Testis (tissue), 3 donors: ENCODE measurements around the gene HCFC2. TPM values are rescaled to one million over a fixed set of nuclear protein-coding genes. Genes with fewer than 3 reads are reported as not detected.

Experiments
- DNase-seq: peaks from one replicate; pipeline ENCODE4 v3.0.0-alpha.2; 2019
- H3K27ac ChIP-seq, 2 donors: fragments of 200-600 bp; sonication (generic); one replicate each; pipeline ENCODE4 v1.5.1; 2019
- H3K27me3 ChIP-seq: fragments of 200-600 bp; sonication (generic); one replicate; pipeline ENCODE4 v1.5.1; 2019
- H3K36me3 ChIP-seq: fragments of 200-600 bp; sonication (generic); one replicate; pipeline ENCODE4 v1.5.1; 2017; ENCODE audit warnings: low read depth; ENCODE audit errors: missing control alignments
- H3K4me1 ChIP-seq: fragments of 200-600 bp; sonication (generic); one replicate; pipeline ENCODE4 v1.5.1; 2019
- H3K4me3 ChIP-seq, 2 donors: fragments of 200-600 bp; sonication (generic); one replicate each; pipeline ENCODE4 v1.5.1; 2017 to 2019
- H3K9me3 ChIP-seq: fragments of 200-600 bp; sonication (generic); one replicate; pipeline ENCODE4 v1.5.1; 2017
- POLR2A ChIP-seq: fragments of 450-650 bp; IDR thresholded peaks from one replicate; pipeline ENCODE4 v1.6.1; 2017; ENCODE audit warnings: antibody characterized with exemption, mild to moderate bottlenecking, moderate library complexity
- WGBS, 2 donors: methylation state at CpG; one replicate each; pipeline ENCODE4 v1.1.5; 2018; 5-methylcytosine and 5-hydroxymethylcytosine counted together
- intact Hi-C: fragments of 100-400 bp; cut with DNase I; formaldehyde crosslinking; loops from one replicate; pipeline ENCODE4 v1.15.1; 2023; ENCODE audit warnings: low total_unique reads
- polyA plus RNA-seq: library from polyadenylated mRNA; stranded (reverse); fragments of 350-450 nt; fragmentation: Illumina TruSeq; extraction: RNeasy Lipid Tissue Mini Kit (QIAGEN cat#74804); gene quantifications from one replicate; pipeline ENCODE4 v1.2.3, GENCODE V29; 2014; ENCODE audit warnings: low read depth, low replicate concordance; ENCODE audit not compliant: insufficient read depth
- total RNA-seq, 2 donors: library from RNA; depleted of rRNA; stranded (reverse); fragments of >200 nt; gene quantifications; one replicate each; pipeline ENCODE4 v1.2.3, GENCODE V29; 2016
- TF ChIP-seq, protein P1 (sequence below), 3 experiments: fragments of 450-650 bp in 2 of 3; fragments of 200-600 bp in 1 of 3; sonication (generic) in 1 of 3; IDR thresholded peaks; one replicate each; pipeline ENCODE4 v1.5.1; 2016 to 2019; ENCODE audit warnings: antibody characterized with exemption in 3 of 3, mild to moderate bottlenecking in 2 of 3, moderate library complexity in 1 of 3

The HCFC2 gene
- total and polyA plus RNA-seq, 3 donors from 2014 or later: 36.2 to 95.2 (median 57.9) TPM

DNA sequence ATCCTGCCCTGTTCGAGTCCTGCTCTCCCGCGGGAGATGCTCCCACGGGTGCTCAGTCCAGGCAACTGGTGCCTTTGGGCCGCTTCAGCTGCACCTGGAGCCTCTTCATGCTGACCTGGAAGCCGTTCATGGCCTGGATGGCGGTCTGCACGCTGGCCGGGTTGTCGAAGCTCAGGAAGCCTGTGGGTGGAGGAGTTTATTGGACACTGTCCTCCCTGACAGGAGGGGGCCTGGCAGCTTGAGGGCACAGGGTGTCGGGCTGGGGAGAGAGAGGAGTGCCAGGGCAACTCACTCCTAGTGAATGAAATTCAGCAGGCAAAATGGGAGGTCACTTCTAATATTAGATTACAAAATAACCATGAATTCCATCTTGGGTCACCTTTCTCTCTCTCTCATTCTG, 83.0 kb downstream of the HCFC2 start:
- DNase-seq: no peak
- TF ChIP-seq POLR2A: no peak
- TF ChIP-seq, protein P1, sequence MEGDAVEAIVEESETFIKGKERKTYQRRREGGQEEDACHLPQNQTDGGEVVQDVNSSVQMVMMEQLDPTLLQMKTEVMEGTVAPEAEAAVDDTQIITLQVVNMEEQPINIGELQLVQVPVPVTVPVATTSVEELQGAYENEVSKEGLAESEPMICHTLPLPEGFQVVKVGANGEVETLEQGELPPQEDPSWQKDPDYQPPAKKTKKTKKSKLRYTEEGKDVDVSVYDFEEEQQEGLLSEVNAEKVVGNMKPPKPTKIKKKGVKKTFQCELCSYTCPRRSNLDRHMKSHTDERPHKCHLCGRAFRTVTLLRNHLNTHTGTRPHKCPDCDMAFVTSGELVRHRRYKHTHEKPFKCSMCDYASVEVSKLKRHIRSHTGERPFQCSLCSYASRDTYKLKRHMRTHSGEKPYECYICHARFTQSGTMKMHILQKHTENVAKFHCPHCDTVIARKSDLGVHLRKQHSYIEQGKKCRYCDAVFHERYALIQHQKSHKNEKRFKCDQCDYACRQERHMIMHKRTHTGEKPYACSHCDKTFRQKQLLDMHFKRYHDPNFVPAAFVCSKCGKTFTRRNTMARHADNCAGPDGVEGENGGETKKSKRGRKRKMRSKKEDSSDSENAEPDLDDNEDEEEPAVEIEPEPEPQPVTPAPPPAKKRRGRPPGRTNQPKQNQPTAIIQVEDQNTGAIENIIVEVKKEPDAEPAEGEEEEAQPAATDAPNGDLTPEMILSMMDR (IDR thresholded peaks at IDR 0.05): no peak
- 82 to 92% methylated on average over 9 to 11 of the region's 11 CpGs for WGBS, 2 donors
- Histone ChIP-seq H3K4me3 (no peak overlapping the region), H3K4me1 (no peaks in the 10 kb centered on the region), H3K9me3 (no peaks in the 10 kb centered on the region), H3K27me3 (no peaks in the 10 kb centered on the region), H3K36me3 (no peaks in the 10 kb centered on the region), H3K27ac (no peak overlapping the region)
- intact Hi-C loops: no loop called here

DNA sequence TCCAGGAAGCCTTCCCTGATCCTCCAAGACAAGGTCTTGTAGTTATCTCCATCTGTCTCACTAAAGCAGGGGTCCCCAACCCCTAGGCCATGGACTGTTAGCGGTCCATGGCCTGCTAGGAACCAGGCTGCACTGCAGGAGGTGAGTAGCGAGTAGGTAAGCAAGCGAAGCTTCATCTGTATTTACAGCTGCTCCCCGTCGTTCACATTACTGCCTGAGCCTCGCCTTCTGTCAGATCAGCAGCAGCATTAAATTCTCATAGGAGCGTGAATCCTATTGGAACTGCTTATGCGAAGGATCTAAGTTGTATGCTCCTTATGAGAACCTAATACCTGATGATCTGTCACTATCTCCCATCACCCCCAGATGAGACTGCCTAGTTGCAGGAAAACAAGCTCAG, 86.1 kb downstream of the HCFC2 start:
- Histone ChIP-seq H3K9me3 (no peaks in the 10 kb centered on the region), H3K4me3 (no peak overlapping the region), H3K4me1 (no peaks in the 10 kb centered on the region), H3K27ac (no peak overlapping the region), H3K27me3 (no peaks in the 10 kb centered on the region), H3K36me3 (no peaks in the 10 kb centered on the region)
- no peak for DNase-seq
- TF ChIP-seq, protein P1 (IDR thresholded peaks at IDR 0.05): no peak
- TF ChIP-seq POLR2A: no peak
- intact Hi-C loops: no loop called here
- 86% methylated on average over 8 of the region's 8 CpGs for WGBS, 2 donors

DNA sequence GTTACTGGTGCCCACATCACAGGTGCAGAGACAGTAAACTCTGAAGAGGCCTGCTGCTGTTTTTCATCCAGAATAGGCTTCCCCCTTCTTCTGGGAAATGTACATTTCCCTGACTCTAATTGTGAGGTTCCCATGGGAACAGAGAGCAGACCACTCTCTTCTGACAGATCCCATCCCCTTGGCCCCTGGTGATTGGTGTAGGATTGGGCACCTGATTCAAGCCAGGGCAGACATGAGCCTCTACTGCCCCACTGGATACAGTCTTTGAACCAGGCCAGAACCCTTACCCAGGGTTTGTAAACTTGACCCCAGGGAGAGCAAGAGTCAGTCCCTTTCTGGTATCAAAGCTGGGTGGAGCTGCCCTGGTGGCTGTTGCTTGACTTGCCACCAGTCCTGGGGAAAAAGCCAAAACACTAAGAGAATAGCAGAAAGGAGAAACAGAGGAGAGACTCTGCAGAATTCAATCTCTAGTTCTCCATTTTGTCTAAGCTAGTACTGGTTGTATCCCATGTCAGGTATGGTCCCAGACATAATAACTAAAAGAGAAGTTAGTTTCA, 88.4 kb downstream of the HCFC2 start:
- intact Hi-C loops: no loop called here
- Histone ChIP-seq H3K27me3 (no peaks in the 10 kb centered on the region), H3K27ac (no peak overlapping the region), H3K4me3 (no peak overlapping the region), H3K4me1 (no peaks in the 10 kb centered on the region), H3K9me3 (no peaks in the 10 kb centered on the region), H3K36me3 (no peaks in the 10 kb centered on the region)
- no peak for DNase-seq
- TF ChIP-seq POLR2A: no peak
- TF ChIP-seq, protein P1 (IDR thresholded peaks at IDR 0.05): no peak

DNA sequence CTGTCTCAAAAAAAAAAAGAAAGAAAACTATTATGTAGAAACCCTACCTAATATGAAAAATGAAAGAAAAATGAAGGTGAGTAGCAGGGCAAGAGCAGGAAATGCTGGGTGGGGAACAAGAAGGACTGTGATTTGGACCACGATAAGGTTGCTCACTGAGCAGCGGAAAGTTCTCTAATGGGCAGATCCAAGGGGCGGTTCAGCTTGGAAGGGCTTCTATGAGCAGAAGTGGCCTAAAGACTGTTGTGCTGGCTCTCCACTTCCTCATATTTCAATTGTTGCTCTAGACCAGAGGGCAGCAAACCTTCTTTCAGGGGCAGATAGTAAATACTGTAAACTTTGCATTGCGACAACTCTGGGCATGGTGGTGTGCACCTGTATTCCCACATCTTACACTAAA, 90.0 kb downstream of the HCFC2 start:
- H3K36me3 ChIP-seq: no peaks in the 10 kb centered on the region
- no peak for TF ChIP-seq POLR2A
- TF ChIP-seq, protein P1 (IDR thresholded peaks at IDR 0.05): no peak
- 77 to 90% methylated on average over 4 of the region's 4 CpGs for WGBS, 2 donors
- H3K4me1 ChIP-seq: no peaks in the 10 kb centered on the region
- no peaks in the 10 kb centered on the region for H3K27me3 ChIP-seq
- no peaks in the 10 kb centered on the region for H3K9me3 ChIP-seq
- intact Hi-C loops: no loop called here
- DNase-seq: no peak
- H3K4me3 ChIP-seq: no peak overlapping the region
- H3K27ac ChIP-seq: no peak overlapping the region

DNA sequence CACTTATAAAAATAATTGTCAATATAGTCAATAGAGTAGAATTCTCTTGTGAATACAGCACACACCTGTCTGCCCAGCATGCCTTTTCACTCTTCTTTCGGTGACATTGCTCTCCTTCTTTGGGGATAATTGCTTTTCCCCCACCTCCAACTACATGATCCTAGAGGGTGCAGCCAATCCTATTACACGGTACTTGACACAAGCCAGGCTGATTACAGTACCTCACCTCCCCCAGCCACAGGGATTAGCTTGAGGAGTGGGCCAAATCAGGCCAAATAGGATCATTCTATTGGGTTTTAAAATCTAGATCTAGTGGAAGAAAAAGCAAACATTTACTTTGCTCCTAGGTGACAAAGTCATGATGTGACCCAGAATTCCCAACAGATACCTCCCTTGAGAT, 90.5 kb downstream of the HCFC2 start:
- H3K9me3 ChIP-seq: no peaks in the 10 kb centered on the region
- intact Hi-C loops: no loop called here
- TF ChIP-seq, protein P1 (IDR thresholded peaks at IDR 0.05): no peak
- no peak for TF ChIP-seq POLR2A
- no peak for DNase-seq
- 68 to 83% methylated on average over 1 to 2 of the region's 2 CpGs for WGBS, 2 donors
- H3K4me3 ChIP-seq: no peak overlapping the region
- H3K27ac ChIP-seq: no peak overlapping the region
- no peaks in the 10 kb centered on the region for H3K4me1 ChIP-seq
- H3K36me3 ChIP-seq: no peaks in the 10 kb centered on the region
- H3K27me3 ChIP-seq: no peaks in the 10 kb centered on the region
